ENCODE measurements around the gene ENTPD5.

Gene ENTPD5

GRCh38 chr14:73942180-73942579 is 76.9 kb downstream of the ENTPD5 start:
- Histone ChIP-seq H3K4me3 (ENCODE audit: low read length, poor library complexity, severe bottlenecking) (no peak overlapping the region), H3K9ac (ENCODE audit: low read depth, low read length, poor library complexity, severe bottlenecking) (no peak overlapping the region), H3K79me2 (ENCODE audit: insufficient read depth, low read length) (no peaks in the 10 kb centered on the region), H3K9me3 (ENCODE audit: insufficient read depth, low read depth, low read length) (no peaks in the 10 kb centered on the region), H3K27me3 (ENCODE audit: insufficient read depth, low read length, poor library complexity, severe bottlenecking) (no peaks in the 10 kb centered on the region), H3K4me2 (ENCODE audit: low read depth, low read length, poor library complexity, severe bottlenecking) (no peak overlapping the region), H3F3A (ENCODE audit: low read depth) (no peaks in the 10 kb centered on the region), H3K36me3 (ENCODE audit: insufficient read depth, low read length) (no peaks in the 10 kb centered on the region), H2AFZ (ENCODE audit: low read length) (no peak overlapping the region), H4K20me1 (ENCODE audit: insufficient read depth, low read length, poor library complexity, severe bottlenecking) (no peaks in the 10 kb centered on the region), H3K9me2 (replicated peaks; ENCODE audit: low read depth, low read length) (no peaks in the 10 kb centered on the region), H3K4me1 (ENCODE audit: insufficient read depth, low read length, poor library complexity, severe bottlenecking) (no peaks in the 10 kb centered on the region)
- TF ChIP-seq CTCF (conservative IDR thresholded peaks at IDR 0.05; ENCODE audit: low read length) (no peak), EZH2phosphoT487 (IDR thresholded peaks at IDR 0.05; ENCODE audit: borderline replicate concordance) (no peak)

- no peak overlapping the region for H3K4me2 ChIP-seq (ENCODE audit: low read depth, low read length, poor library complexity, severe bottlenecking)
- H3K9me2 ChIP-seq (replicated peaks; ENCODE audit: low read depth, low read length) = no peaks in the 10 kb centered on the region
- no peak overlapping the region for H2AFZ ChIP-seq (ENCODE audit: low read length)
- no peak overlapping the region for H3K4me3 ChIP-seq (ENCODE audit: low read length, poor library complexity, severe bottlenecking)
- no peaks in the 10 kb centered on the region for H3K4me1 ChIP-seq (ENCODE audit: insufficient read depth, low read length, poor library complexity, severe bottlenecking)
- H3F3A ChIP-seq (ENCODE audit: low read depth) = no peaks in the 10 kb centered on the region
- TF ChIP-seq CTCF (conservative IDR thresholded peaks at IDR 0.05; ENCODE audit: low read length) (no peak), EZH2phosphoT487 (IDR thresholded peaks at IDR 0.05; ENCODE audit: borderline replicate concordance) (no peak)
- H4K20me1 ChIP-seq (ENCODE audit: insufficient read depth, low read length, poor library complexity, severe bottlenecking) = no peaks in the 10 kb centered on the region
- no peaks in the 10 kb centered on the region for H3K27me3 ChIP-seq (ENCODE audit: insufficient read depth, low read length, poor library complexity, severe bottlenecking)
- no peaks in the 10 kb centered on the region for H3K9me3 ChIP-seq (ENCODE audit: insufficient read depth, low read depth, low read length)
- H3K9ac ChIP-seq (ENCODE audit: low read depth, low read length, poor library complexity, severe bottlenecking) = no peak overlapping the region
- H3K79me2 ChIP-seq (ENCODE audit: insufficient read depth, low read length) = no peaks in the 10 kb centered on the region
- H3K36me3 ChIP-seq (ENCODE audit: insufficient read depth, low read length) = peaks cover 24% of the 10 kb centered on the region; the same call in 1 of the 2 replicates
Observed at GRCh38 chr14:73937012-73937411, 82.1 kb downstream of the ENTPD5 start.

- TF ChIP-seq CTCF (conservative IDR thresholded peaks at IDR 0.05; ENCODE audit: low read length) (no peak), EZH2phosphoT487 (IDR thresholded peaks at IDR 0.05; ENCODE audit: borderline replicate concordance) (no peak)
- no peak overlapping the region for H2AFZ ChIP-seq (ENCODE audit: low read length)
- H3K36me3 ChIP-seq (ENCODE audit: insufficient read depth, low read length) = peaks cover 28% of the 10 kb centered on the region; the same call in 1 of the 2 replicates
- H3K79me2 ChIP-seq (ENCODE audit: insufficient read depth, low read length) = no peaks in the 10 kb centered on the region
- no peaks in the 10 kb centered on the region for H3K9me2 ChIP-seq (replicated peaks; ENCODE audit: low read depth, low read length)
- H4K20me1 ChIP-seq (ENCODE audit: insufficient read depth, low read length, poor library complexity, severe bottlenecking) = no peaks in the 10 kb centered on the region
- no peaks in the 10 kb centered on the region for H3F3A ChIP-seq (ENCODE audit: low read depth)
- H3K4me1 ChIP-seq (ENCODE audit: insufficient read depth, low read length, poor library complexity, severe bottlenecking) = no peaks in the 10 kb centered on the region
- H3K4me3 ChIP-seq (ENCODE audit: low read length, poor library complexity, severe bottlenecking) = no peak overlapping the region
- H3K9ac ChIP-seq (ENCODE audit: low read depth, low read length, poor library complexity, severe bottlenecking) = no peak overlapping the region
- no peak overlapping the region for H3K4me2 ChIP-seq (ENCODE audit: low read depth, low read length, poor library complexity, severe bottlenecking)
- no peaks in the 10 kb centered on the region for H3K27me3 ChIP-seq (ENCODE audit: insufficient read depth, low read length, poor library complexity, severe bottlenecking)
- no peaks in the 10 kb centered on the region for H3K9me3 ChIP-seq (ENCODE audit: insufficient read depth, low read depth, low read length)
Observed at GRCh38 chr14:73936548-73936947, 82.5 kb downstream of the ENTPD5 start.
